HEK293T (cell line): ENCODE measurements around the gene LAMA1.

Source experiments
- CTCF ChIA-PET: fragments of 350-600 bp; formaldehyde crosslinking; extraction: SDS; loops from one replicate; lab custom pipeline; 2021; ENCODE audit warnings: antibody characterized with exemption, inconsistent platforms; lab: Yijun Ruan, JAX
- POLR2A ChIA-PET: fragments of 350-600 bp; formaldehyde crosslinking; extraction: SDS; loops from one replicate; lab custom pipeline; 2020; ENCODE audit warnings: antibody characterized with exemption, inconsistent platforms; lab: Yijun Ruan, JAX
- DNase-seq: peaks from one replicate; pipeline ENCODE4 v3.0.0; 2012; ENCODE audit warnings: mixed read lengths; ENCODE audit errors: extremely low spot score
- ARNT ChIP-seq: fragments of 450-650 bp; IDR thresholded peaks from 2 replicates; pipeline ENCODE4 v1.6.1; 2017; ENCODE audit warnings: mild to moderate bottlenecking
- BHLHE40 ChIP-seq: fragments of 450-650 bp; IDR thresholded peaks from 2 replicates; pipeline ENCODE4 v1.6.1; 2016; ENCODE audit warnings: mild to moderate bottlenecking, moderate library complexity, borderline replicate concordance
- CTBP1 ChIP-seq: fragments of 450-650 bp; IDR thresholded peaks from 2 replicates; pipeline ENCODE4 v1.6.1; 2016; ENCODE audit warnings: borderline replicate concordance
- ELF4 ChIP-seq: fragments of 450-650 bp; IDR thresholded peaks from 2 replicates; pipeline ENCODE4 v1.6.1; 2017; ENCODE audit warnings: antibody characterized with exemption
- FOXA1 ChIP-seq: fragments of 450-650 bp; IDR thresholded peaks from 2 replicates; pipeline ENCODE4 v1.6.1; 2016; ENCODE audit warnings: mild to moderate bottlenecking
- FOXK2 ChIP-seq: fragments of 450-650 bp; IDR thresholded peaks from 2 replicates; pipeline ENCODE4 v1.6.1; 2016; ENCODE audit warnings: mild to moderate bottlenecking
- FOXM1 ChIP-seq: fragments of 450-650 bp; IDR thresholded peaks from 2 replicates; pipeline ENCODE4 v1.6.1; 2017; ENCODE audit warnings: mild to moderate bottlenecking, borderline replicate concordance
- HDGF ChIP-seq: fragments of 450-650 bp; IDR thresholded peaks from 2 replicates; pipeline ENCODE4 v1.6.1; 2017; ENCODE audit warnings: antibody characterized with exemption, borderline replicate concordance
- L3MBTL2 ChIP-seq: fragments of 450-650 bp; conservative IDR thresholded peaks from 2 replicates; pipeline ENCODE4 v1.6.1; 2016; ENCODE audit warnings: mild to moderate bottlenecking
- LEF1 ChIP-seq: fragments of 450-650 bp; IDR thresholded peaks from 2 replicates; pipeline ENCODE4 v1.6.1; 2017; ENCODE audit warnings: mild to moderate bottlenecking, borderline replicate concordance
- NFRKB ChIP-seq: fragments of 450-650 bp; IDR thresholded peaks from 2 replicates; pipeline ENCODE4 v1.6.1; 2016; ENCODE audit warnings: mild to moderate bottlenecking, moderate library complexity
- SP1 ChIP-seq: fragments of 450-650 bp; IDR thresholded peaks from 2 replicates; pipeline ENCODE4 v1.6.1; 2017
- SUZ12 ChIP-seq: fragments of 450-650 bp; IDR thresholded peaks from 2 replicates; pipeline ENCODE4 v1.6.1; 2016; ENCODE audit warnings: mild to moderate bottlenecking
- TARDBP ChIP-seq: fragments of 450-650 bp; IDR thresholded peaks from 2 replicates; pipeline ENCODE4 v1.6.1; 2016
- ZNF384 ChIP-seq: fragments of 450-650 bp; IDR thresholded peaks from 2 replicates; pipeline ENCODE4 v1.6.1; 2016
- TF ChIP-seq, protein P1 (sequence below): fragments of 450-650 bp; IDR thresholded peaks from 2 replicates; pipeline ENCODE4 v1.6.1; 2016

Gene LAMA1

DNA sequence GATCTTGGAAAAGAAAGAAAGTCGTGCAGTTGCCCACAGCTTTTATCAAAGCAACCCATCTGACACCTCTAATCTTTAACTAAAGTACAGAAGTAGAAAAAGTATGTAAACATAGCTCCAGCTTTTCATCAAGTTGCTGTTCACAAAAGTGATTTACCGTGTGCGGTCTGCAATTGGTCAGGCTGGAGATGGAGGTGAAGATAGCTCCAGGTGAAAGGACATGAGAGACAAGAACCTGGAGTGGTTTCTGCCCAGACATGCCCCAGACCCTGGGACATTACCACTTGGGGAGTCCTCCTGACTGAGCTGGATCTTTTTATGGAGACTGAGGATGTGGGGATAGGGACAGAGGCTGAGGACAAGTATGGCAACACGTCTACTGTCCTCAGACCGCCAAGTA lies 82.7 kb downstream of the LAMA1 start:
- TF ChIP-seq FOXA1 (no peak), NFRKB (no peak), TARDBP (no peak), SP1 (no peak), L3MBTL2 (no peak), ELF4 (no peak), FOXM1 (no peak), SUZ12 (no peak)
- POLR2A ChIA-PET = no interaction called here
- CTCF ChIA-PET = interaction anchor here (0.6 to 1.4 kb wide), 3 partner anchors 130 to 294 kb away, joined by 3 to 4 read pairs (median 3); no protein-coding TSS in a partner anchor
- no peak for DNase-seq

DNA sequence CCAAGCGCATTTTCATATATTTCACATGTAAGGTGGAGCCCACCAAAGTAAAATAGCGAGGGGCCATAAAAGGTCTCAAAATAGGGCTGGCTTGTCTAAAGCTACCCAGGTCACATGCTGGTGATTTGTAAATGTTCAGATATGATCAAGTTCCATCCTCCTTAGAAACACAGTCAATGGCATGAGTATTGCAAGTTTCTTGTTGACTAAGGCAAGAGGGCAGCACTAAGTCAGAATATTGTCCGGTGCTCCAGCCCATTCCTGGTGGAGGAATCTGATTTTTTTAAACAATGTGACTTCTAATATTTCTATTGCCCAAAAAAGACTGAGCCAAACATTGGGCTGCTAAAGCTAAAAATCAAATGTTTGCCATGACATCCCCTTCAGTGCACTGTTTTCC lies 85.1 kb downstream of the LAMA1 start:
- POLR2A ChIA-PET = no interaction called here
- no peak for TF ChIP-seq HDGF
- no peak for TF ChIP-seq ELF4
- no peak for TF ChIP-seq ZNF384
- TF ChIP-seq, protein P1, sequence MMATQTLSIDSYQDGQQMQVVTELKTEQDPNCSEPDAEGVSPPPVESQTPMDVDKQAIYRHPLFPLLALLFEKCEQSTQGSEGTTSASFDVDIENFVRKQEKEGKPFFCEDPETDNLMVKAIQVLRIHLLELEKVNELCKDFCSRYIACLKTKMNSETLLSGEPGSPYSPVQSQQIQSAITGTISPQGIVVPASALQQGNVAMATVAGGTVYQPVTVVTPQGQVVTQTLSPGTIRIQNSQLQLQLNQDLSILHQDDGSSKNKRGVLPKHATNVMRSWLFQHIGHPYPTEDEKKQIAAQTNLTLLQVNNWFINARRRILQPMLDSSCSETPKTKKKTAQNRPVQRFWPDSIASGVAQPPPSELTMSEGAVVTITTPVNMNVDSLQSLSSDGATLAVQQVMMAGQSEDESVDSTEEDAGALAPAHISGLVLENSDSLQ = no peak
- TF ChIP-seq FOXA1 = no peak
- CTCF ChIA-PET = no interaction called here
- DNase-seq = no peak

DNA sequence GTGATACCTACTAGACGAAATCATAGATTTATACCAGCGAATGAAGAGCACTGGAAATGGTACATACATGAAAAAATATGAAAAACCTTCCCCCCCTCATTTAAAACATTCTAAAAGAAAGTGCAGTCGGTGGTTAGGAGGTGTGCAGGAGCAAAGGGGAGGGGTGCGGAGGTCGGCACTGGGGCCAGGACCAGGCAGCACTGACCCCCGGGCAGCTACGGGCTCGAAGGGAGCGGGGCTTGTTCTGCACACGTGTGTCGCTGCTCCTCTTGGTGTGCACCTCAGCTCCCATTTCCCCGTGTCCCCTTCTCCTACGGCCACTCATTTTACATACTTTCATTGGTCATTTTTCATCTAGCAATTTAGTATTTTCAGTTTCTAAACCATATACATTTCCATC lies 89.0 kb downstream of the LAMA1 start:
- CTCF ChIA-PET = interaction anchor here (1.1 kb wide), 1 partner anchor 10 kb away, joined by 3 read pairs; no protein-coding TSS in a partner anchor
- no peak for DNase-seq
- POLR2A ChIA-PET = no interaction called here
- TF ChIP-seq LEF1 = no peak
- TF ChIP-seq ZNF384 = no peak
- TF ChIP-seq FOXA1 = no peak
- TF ChIP-seq SUZ12 = no peak

DNA sequence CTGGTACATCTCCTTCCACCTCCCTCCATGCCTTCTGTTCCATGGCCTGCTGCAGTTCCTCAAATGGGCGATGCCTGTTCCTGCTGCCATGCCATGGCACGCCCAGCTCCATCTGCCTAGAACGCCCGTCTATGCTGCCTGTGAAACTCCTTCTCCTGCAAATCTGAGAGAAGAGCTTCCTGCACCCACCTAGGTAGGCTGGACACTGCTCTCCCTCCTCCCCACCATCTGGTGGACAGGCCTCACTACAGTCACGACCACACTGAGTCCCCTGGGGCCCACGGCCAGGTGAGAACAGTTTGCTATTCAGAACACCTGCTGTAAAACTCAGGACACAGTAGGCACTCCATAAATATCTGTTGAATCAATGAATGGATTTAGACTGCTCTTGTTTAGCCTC lies 92.4 kb downstream of the LAMA1 start:
- POLR2A ChIA-PET = no interaction called here
- CTCF ChIA-PET = no interaction called here
- no peak for DNase-seq
- TF ChIP-seq L3MBTL2 = no peak
- TF ChIP-seq SUZ12 = no peak
- TF ChIP-seq FOXM1 = no peak
- no peak for TF ChIP-seq BHLHE40
- no peak for TF ChIP-seq LEF1
- TF ChIP-seq, protein P1 = no peak
- TF ChIP-seq ARNT = no peak
- TF ChIP-seq NFRKB = no peak
- TF ChIP-seq SP1 = no peak
- no peak for TF ChIP-seq HDGF
- no peak for TF ChIP-seq FOXA1
- no peak for TF ChIP-seq TARDBP
- no peak for TF ChIP-seq CTBP1
- no peak for TF ChIP-seq ZNF384
- no peak for TF ChIP-seq FOXK2
- TF ChIP-seq ELF4 = no peak

DNA sequence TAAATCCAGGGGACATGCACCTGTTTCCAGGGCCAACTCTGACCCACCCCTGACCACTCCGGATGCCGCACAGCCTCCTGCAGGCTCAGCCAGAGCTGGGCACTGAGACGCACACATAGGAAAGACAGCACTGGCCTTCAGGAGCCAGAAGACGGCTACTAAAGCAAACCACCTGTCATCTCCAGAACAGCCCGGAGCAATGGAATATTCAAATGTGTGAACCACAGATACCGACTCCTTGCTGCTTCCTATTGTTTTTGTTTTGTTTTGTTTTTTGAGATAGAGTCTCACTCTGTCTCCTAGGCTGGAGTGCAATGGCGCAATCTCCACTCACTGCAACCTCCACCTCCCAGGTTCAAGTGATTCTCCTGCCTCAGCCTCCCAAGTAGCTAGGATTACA lies 94.0 kb downstream of the LAMA1 start:
- DNase-seq = no peak
- TF ChIP-seq HDGF (no peak), NFRKB (no peak), ZNF384 (no peak), FOXA1 (no peak), FOXK2 (no peak), CTBP1 (no peak), ELF4 (no peak)
- POLR2A ChIA-PET = no interaction called here
- CTCF ChIA-PET = no interaction called here

DNA sequence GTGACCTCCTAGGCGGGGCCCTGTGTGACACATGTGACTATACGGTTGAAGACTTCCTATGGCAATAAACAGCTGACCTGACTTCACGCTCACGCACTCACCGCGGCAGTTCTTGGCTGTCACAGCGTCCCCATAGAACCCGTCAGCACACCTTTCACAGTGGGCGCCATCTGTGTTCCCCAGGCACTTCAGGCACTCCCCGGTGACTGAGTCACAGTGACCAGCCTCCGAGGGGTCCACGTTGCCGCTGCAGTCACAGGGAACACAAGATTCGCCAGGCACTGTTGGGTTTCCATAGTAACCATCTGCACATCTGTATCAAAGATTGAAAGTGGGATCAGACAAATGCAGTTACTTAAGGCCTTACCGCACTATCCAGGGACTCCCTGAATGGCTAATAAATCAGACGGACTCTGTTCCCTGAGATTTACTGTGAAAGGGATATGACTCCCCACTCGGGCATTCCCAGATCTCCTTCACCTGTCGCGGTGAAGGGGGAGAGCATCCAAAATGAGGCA lies 94.5 kb downstream of the LAMA1 start:
- ChIA-PET POLR2A (no interaction called here), CTCF (interaction anchor here (1.7 kb wide), 1 partner anchor 103 kb away, joined by 7 read pairs; no protein-coding TSS in a partner anchor)
- no peak for DNase-seq
- TF ChIP-seq LEF1 (no peak), CTBP1 (no peak), NFRKB (no peak), BHLHE40 (no peak), ZNF384 (no peak), TARDBP (no peak), L3MBTL2 (no peak), SP1 (no peak), ARNT (no peak), FOXK2 (no peak), ELF4 (no peak), SUZ12 (no peak), HDGF (no peak), FOXA1 (no peak), FOXM1 (no peak)
- TF ChIP-seq, protein P1 = no peak
